Smooth muscle cell (in vitro differentiated cells): ENCODE data around the gene MED26. TPM values are rescaled to one million over a fixed set of nuclear protein-coding genes. Genes with fewer than 3 reads are reported as not detected.

Experiments
- DNase-seq: peaks from one replicate; lab custom pipeline; 2025; ENCODE audit not compliant: unreplicated experiment; lab: John Stamatoyannopoulos, UW
- H2AFZ ChIP-seq: fragments of 200-600 bp; sonication (generic); 2 replicates; pipeline ENCODE4 v1.6.0; 2016; ENCODE audit warnings: antibody characterized with exemption, low read depth, mild to moderate bottlenecking
- H3F3A ChIP-seq: fragments of 200-600 bp; sonication (generic); 2 replicates; pipeline ENCODE4 v1.6.0; 2017; ENCODE audit warnings: antibody characterized with exemption, low read depth
- H3K27ac ChIP-seq: fragments of 200-600 bp; sonication (generic); 2 replicates; pipeline ENCODE4 v1.5.1; 2016; ENCODE audit warnings: low read depth, mild to moderate bottlenecking
- H3K27me3 ChIP-seq: fragments of 200-600 bp; sonication (generic); 2 replicates; pipeline ENCODE4 v1.6.1; 2016; ENCODE audit warnings: low read depth, mild to moderate bottlenecking
- H3K36me3 ChIP-seq: fragments of 200-600 bp; sonication (generic); 2 replicates; pipeline ENCODE4 v1.5.1; 2016; ENCODE audit warnings: low read depth
- H3K4me1 ChIP-seq: fragments of 200-600 bp; sonication (generic); 2 replicates; pipeline ENCODE4 v1.5.1; 2016; ENCODE audit warnings: low read depth
- H3K4me2 ChIP-seq: fragments of 200-600 bp; sonication (generic); 2 replicates; pipeline ENCODE4 v1.6.0; 2016; ENCODE audit warnings: mild to moderate bottlenecking
- H3K4me3 ChIP-seq: fragments of 200-600 bp; sonication (generic); 2 replicates; pipeline ENCODE4 v1.5.1; 2016; ENCODE audit warnings: mild to moderate bottlenecking
- H3K79me2 ChIP-seq: fragments of 200-600 bp; sonication (generic); 2 replicates; pipeline ENCODE4 v1.6.0; 2016; ENCODE audit warnings: low read depth, mild to moderate bottlenecking
- H3K9ac ChIP-seq: fragments of 200-600 bp; sonication (generic); 2 replicates; pipeline ENCODE4 v1.6.0; 2016; ENCODE audit warnings: low read depth
- H3K9me3 ChIP-seq: fragments of 200-600 bp; sonication (generic); replicated peaks from 2 replicates; pipeline ENCODE4 v1.5.1; 2016; ENCODE audit warnings: low read depth
- H4K20me1 ChIP-seq: fragments of 200-600 bp; sonication (generic); 2 replicates; pipeline ENCODE4 v1.6.0; 2016; ENCODE audit warnings: low read depth
- CTCF ChIP-seq: fragments of 200-600 bp; sonication (generic); IDR thresholded peaks from 2 replicates; pipeline ENCODE4 v1.5.1; 2017; ENCODE audit warnings: borderline replicate concordance, mild to moderate bottlenecking, antibody characterized with exemption; ENCODE audit not compliant: insufficient read depth, poor library complexity, severe bottlenecking
- WGBS: methylation state at CpG from one replicate; pipeline ENCODE4 v1.1.7; 2016; ENCODE audit warnings: low lambda C conversion rate; 5-methylcytosine and 5-hydroxymethylcytosine counted together
- polyA plus RNA-seq: library from polyadenylated mRNA; unstranded; fragments of >200 nt; fragmentation: Nextera tagmentation; extraction: Ambion mirVana; gene quantifications from 2 replicates; pipeline ENCODE4 v1.2.1, GENCODE V29; 2016
- total RNA-seq: library from RNA; depleted of rRNA; stranded (reverse); fragments of >200 nt; gene quantifications from 2 replicates; pipeline ENCODE4 v1.2.3, GENCODE V29; 2014

MED26 gene
- total and polyA plus RNA-seq, 2 experiments from 2014 or later: 6.3 to 9.6 TPM

- no peaks in the 10 kb centered on the region for H3K27me3 ChIP-seq
- TF ChIP-seq CTCF: peak; percentile 34
- H3K79me2 ChIP-seq: no peaks in the 10 kb centered on the region
- H3K4me3 ChIP-seq: no peak overlapping the region
- H3K4me2 ChIP-seq: no peak overlapping the region
- DNase-seq: no peak
- peak overlapping the region; percentile 47 for H3K27ac ChIP-seq
- no peaks in the 10 kb centered on the region for H3K36me3 ChIP-seq
- no peaks in the 10 kb centered on the region for H3F3A ChIP-seq
- WGBS: 90% methylated on average over 12 of the region's 12 CpGs
- H3K9me3 ChIP-seq: no peaks in the 10 kb centered on the region
- H4K20me1 ChIP-seq: peaks cover 8% of the 10 kb centered on the region
- H3K9ac ChIP-seq: no peak overlapping the region
- no peaks in the 10 kb centered on the region for H3K4me1 ChIP-seq
- no peak overlapping the region for H2AFZ ChIP-seq
Measured at GRCh38 chr19:16527971-16528521, 100.0 kb downstream of the MED26 start.

DNA sequence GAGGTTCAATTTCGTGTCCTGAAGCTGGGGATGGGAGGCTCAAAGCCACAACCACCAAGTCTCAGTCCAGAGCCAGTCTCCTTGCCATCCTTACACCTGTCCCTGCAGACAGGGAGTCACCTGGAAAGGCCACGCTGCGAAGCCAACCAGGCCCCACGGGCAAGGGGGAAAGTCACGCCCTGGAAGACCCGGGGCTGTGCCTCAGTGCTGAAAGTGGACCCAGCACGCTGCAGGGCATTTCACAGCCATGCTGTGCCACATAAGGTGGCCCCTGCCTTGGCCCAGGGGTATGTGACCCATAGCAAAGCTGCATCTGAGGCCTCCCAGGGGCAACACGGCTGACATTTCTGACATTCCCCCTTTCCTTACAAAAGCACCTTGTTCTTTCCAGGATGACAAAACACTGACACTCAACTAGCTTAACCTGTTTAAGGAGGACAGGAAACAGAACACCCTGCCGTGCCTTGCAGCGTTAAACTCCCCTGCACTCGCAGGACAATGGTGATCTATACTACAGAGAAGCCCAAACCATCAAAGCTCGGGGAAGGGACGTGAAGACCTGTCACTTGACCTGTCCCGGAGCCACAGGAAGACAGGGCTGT, 100.6 kb downstream of the MED26 start:
- peaks cover 6% of the 10 kb centered on the region for H4K20me1 ChIP-seq
- no peaks in the 10 kb centered on the region for H3K27me3 ChIP-seq
- no peaks in the 10 kb centered on the region for H3F3A ChIP-seq
- no peak for TF ChIP-seq CTCF
- no peaks in the 10 kb centered on the region for H3K79me2 ChIP-seq
- no peaks in the 10 kb centered on the region for H3K36me3 ChIP-seq
- 72% methylated on average over 14 of the region's 14 CpGs for WGBS
- peak overlapping the region; percentile 47 for H3K27ac ChIP-seq
- H3K4me3 ChIP-seq: no peak overlapping the region
- no peak overlapping the region for H2AFZ ChIP-seq
- no peak for DNase-seq
- no peaks in the 10 kb centered on the region for H3K4me1 ChIP-seq
- no peaks in the 10 kb centered on the region for H3K9me3 ChIP-seq
- no peak overlapping the region for H3K9ac ChIP-seq
- no peak overlapping the region for H3K4me2 ChIP-seq

DNA sequence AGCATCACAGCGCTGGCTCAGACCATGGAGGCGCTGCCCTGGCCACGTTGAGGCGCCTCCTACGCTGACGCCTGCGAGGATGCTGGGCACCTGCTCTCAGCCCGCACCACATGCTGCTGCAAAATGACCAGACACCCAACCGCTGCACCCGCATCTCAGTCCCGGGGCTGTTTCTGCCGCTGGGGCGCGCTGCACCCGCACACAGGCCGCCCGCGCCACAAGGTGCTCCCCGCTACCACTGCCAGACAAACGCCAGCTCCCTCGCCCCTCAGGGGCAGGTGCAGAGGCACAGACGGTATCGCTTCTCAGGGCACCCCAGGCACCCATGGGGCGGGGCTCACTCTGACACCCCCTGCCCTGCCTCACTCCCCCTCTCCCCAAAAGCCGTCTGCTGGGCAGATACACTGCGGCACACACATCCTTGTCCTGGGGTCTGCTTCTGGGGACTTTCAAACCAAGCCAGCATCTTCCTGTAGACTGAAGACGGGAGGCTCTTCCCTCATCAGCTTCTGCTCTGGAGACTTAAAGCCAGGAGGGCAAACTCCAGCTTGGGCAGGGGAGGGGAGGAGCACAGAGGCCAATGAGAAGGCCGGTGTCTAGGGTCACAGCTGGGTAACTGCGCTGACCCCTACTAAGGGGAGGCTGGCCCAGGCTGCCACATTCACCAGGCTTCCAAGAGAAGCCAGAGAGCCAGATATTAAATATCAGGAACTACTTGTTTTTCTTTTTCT, 102.1 kb downstream of the MED26 start:
- Histone ChIP-seq H2AFZ (no peak overlapping the region), H3K9me3 (no peaks in the 10 kb centered on the region), H3K27ac (no peak overlapping the region), H3K79me2 (no peaks in the 10 kb centered on the region), H3K4me1 (no peaks in the 10 kb centered on the region), H3K4me2 (no peak overlapping the region), H3F3A (no peaks in the 10 kb centered on the region), H4K20me1 (peaks cover 2% of the 10 kb centered on the region), H3K36me3 (no peaks in the 10 kb centered on the region), H3K4me3 (no peak overlapping the region), H3K27me3 (no peaks in the 10 kb centered on the region), H3K9ac (no peak overlapping the region)
- TF ChIP-seq CTCF: no peak
- 99% methylated on average over 27 of the region's 29 CpGs for WGBS
- DNase-seq: no peak
